IMR-90 (cell line): ENCODE results near the gene IARS2. TPM values are rescaled to one million over a fixed set of nuclear protein-coding genes. Genes with fewer than 3 reads are reported as not detected.

Experiments used
- ATAC-seq: fragments of 200-7000 bp; cut with Tn5 transposase; 2 replicates; pipeline ENCODE4 v1.9.1; 2020; ENCODE audit warnings: low read depth, mild to moderate bottlenecking, moderate library complexity
- BruUV-seq: library from RNA; stranded (reverse); fragments of 400-500 nt; replicated peaks from 2 replicates; lab custom pipeline; 2021; lab: Mats Ljungman, UMichigan
- CTCF ChIA-PET: fragments of 300-600 bp; formaldehyde crosslinking; extraction: SDS; loops from one replicate; lab custom pipeline; 2021; ENCODE audit warnings: antibody characterized with exemption; lab: Yijun Ruan, JAX
- POLR2A ChIA-PET: fragments of 300-600 bp; sonication (Branson Sonifier 250); formaldehyde crosslinking; loops from one replicate; lab custom pipeline; 2022; ENCODE audit warnings: antibody characterized with exemption; ENCODE audit not compliant: unreplicated experiment; lab: Charles Lee
- DNase-seq: peaks from one replicate; pipeline ENCODE4 v3.0.0; 2013
- H2AFZ ChIP-seq: replicated peaks from 2 replicates; pipeline ENCODE3; 2013; ENCODE audit warnings: low read length, mild to moderate bottlenecking; ENCODE audit not compliant: poor library complexity
- H2AK5ac ChIP-seq: 2 replicates; pipeline ENCODE4 v1.6.1; 2013; ENCODE audit warnings: low read depth, low read length, inconsistent platforms
- H2AK9ac ChIP-seq: replicated peaks from 2 replicates; pipeline ENCODE3; 2013; ENCODE audit warnings: mild to moderate bottlenecking, low read depth, low read length, moderate library complexity; ENCODE audit not compliant: poor library complexity
- H2BK120ac ChIP-seq: 2 replicates; pipeline ENCODE4 v1.6.1; 2013; ENCODE audit warnings: low read depth, low read length, inconsistent platforms
- H2BK15ac ChIP-seq: 3 replicates; pipeline ENCODE4 v1.6.1; 2013; ENCODE audit warnings: low read depth, low read length, inconsistent platforms
- H2BK20ac ChIP-seq: 2 replicates; pipeline ENCODE4 v1.6.1; 2013; ENCODE audit warnings: low read depth, mild to moderate bottlenecking, inconsistent platforms, low read length, moderate library complexity
- H2BK5ac ChIP-seq: 2 replicates; pipeline ENCODE4 v1.6.1; 2013; ENCODE audit warnings: mild to moderate bottlenecking, low read depth, low read length, inconsistent platforms; ENCODE audit not compliant: poor library complexity, severe bottlenecking
- H3K14ac ChIP-seq: replicated peaks from 2 replicates; pipeline ENCODE4 v1.6.1; 2013; ENCODE audit warnings: low read depth, low read length, inconsistent platforms
- H3K18ac ChIP-seq: 2 replicates; pipeline ENCODE4 v1.6.1; 2013; ENCODE audit warnings: low read depth, low read length, control low read depth
- H3K23ac ChIP-seq: 2 replicates; pipeline ENCODE4 v1.6.1; 2013; ENCODE audit warnings: low read depth, low read length, inconsistent platforms
- H3K27ac ChIP-seq: 2 replicates; pipeline ENCODE4 v1.5.1; 2013; ENCODE audit warnings: mild to moderate bottlenecking, control low read depth, low read length; ENCODE audit not compliant: insufficient read depth
- H3K27me3 ChIP-seq: 2 replicates; pipeline ENCODE4 v1.6.1; 2013; ENCODE audit warnings: low read length; ENCODE audit not compliant: control insufficient read depth, insufficient read depth
- H3K36me3 ChIP-seq: 2 replicates; pipeline ENCODE4 v1.6.1; 2013; ENCODE audit warnings: low read length, mixed read lengths; ENCODE audit not compliant: control insufficient read depth, insufficient read depth
- H3K4ac ChIP-seq: 2 replicates; pipeline ENCODE4 v1.6.1; 2013; ENCODE audit warnings: low read depth, low read length, inconsistent platforms
- H3K4me1 ChIP-seq: 2 replicates; pipeline ENCODE4 v1.6.1; 2013; ENCODE audit warnings: low read length, mixed read lengths; ENCODE audit not compliant: control insufficient read depth, insufficient read depth
- H3K4me2 ChIP-seq: 2 replicates; pipeline ENCODE4 v1.6.1; 2013; ENCODE audit warnings: low read depth, mild to moderate bottlenecking, control low read depth, low read length, moderate library complexity
- H3K4me3 ChIP-seq: 2 replicates; pipeline ENCODE4 v1.5.1; 2013; ENCODE audit warnings: low read depth, mild to moderate bottlenecking, control low read depth, low read length, moderate library complexity; ENCODE audit not compliant: insufficient read depth
- H3K56ac ChIP-seq: 2 replicates; pipeline ENCODE4 v1.6.1; 2013; ENCODE audit warnings: low read length, inconsistent platforms; ENCODE audit not compliant: insufficient read depth; ENCODE audit errors: extremely low read depth
- H3K79me1 ChIP-seq, 2 experiments: 2 replicates each; pipeline ENCODE4 v1.6.1; 2013; ENCODE audit warnings: low read length in 2 of 2, inconsistent platforms in 1 of 2, low read depth in 1 of 2
- H3K9ac ChIP-seq: 2 replicates; pipeline ENCODE4 v1.6.1; 2013; ENCODE audit warnings: low read depth, low read length, control low read depth
- H3K9me1 ChIP-seq: 2 replicates; pipeline ENCODE4 v1.6.1; 2013; ENCODE audit warnings: low read length, inconsistent platforms; ENCODE audit not compliant: insufficient read depth
- H3K9me3 ChIP-seq: 2 replicates; pipeline ENCODE4 v1.6.1; 2013; ENCODE audit warnings: low read length; ENCODE audit not compliant: control insufficient read depth, insufficient read depth
- H4K20me1 ChIP-seq: 2 replicates; pipeline ENCODE4 v1.6.1; 2013; ENCODE audit warnings: low read length, inconsistent platforms; ENCODE audit not compliant: insufficient read depth
- H4K5ac ChIP-seq: 2 replicates; pipeline ENCODE4 v1.6.1; 2013; ENCODE audit warnings: mild to moderate bottlenecking, low read depth, low read length, control low read depth
- H4K8ac ChIP-seq, 2 experiments: 2 replicates each; pipeline ENCODE4 v1.6.1; 2013; ENCODE audit warnings: low read depth in 2 of 2, low read length in 2 of 2, control low read depth in 1 of 2, inconsistent platforms in 1 of 2
- H4K91ac ChIP-seq: 2 replicates; pipeline ENCODE4 v1.6.1; 2013; ENCODE audit warnings: low read depth, low read length, inconsistent platforms; ENCODE audit not compliant: insufficient read depth
- BHLHE40 ChIP-seq: fragments of 150-350 bp; IDR thresholded peaks from 2 replicates; pipeline ENCODE4 v1.6.1; 2016; ENCODE audit warnings: mild to moderate bottlenecking, low read depth, low read length
- CEBPB ChIP-seq: IDR thresholded peaks from 2 replicates; pipeline ENCODE4 v1.6.1; 2012; ENCODE audit warnings: low read depth, low read length, improper control_type of control experiment
- CHD1 ChIP-seq: IDR thresholded peaks from 2 replicates; pipeline ENCODE4 v1.6.1; 2012; ENCODE audit warnings: low read depth, low read length, improper control_type of control experiment
- CTCF ChIP-seq: conservative IDR thresholded peaks from 2 replicates; pipeline ENCODE4 v1.5.1; 2012; ENCODE audit warnings: mild to moderate bottlenecking, low read depth, low read length, improper control_type of control experiment
- FOS ChIP-seq: fragments of 150-350 bp; IDR thresholded peaks from 2 replicates; pipeline ENCODE4 v1.6.1; 2016; ENCODE audit warnings: low read depth, low read length
- MAFK ChIP-seq: IDR thresholded peaks from 2 replicates; pipeline ENCODE4 v1.6.1; 2012; ENCODE audit warnings: low read depth, low read length, improper control_type of control experiment
- MAZ ChIP-seq: IDR thresholded peaks from 2 replicates; pipeline ENCODE4 v1.6.1; 2012; ENCODE audit warnings: low read depth, mild to moderate bottlenecking, low read length, improper control_type of control experiment, moderate library complexity, borderline replicate concordance
- MXI1 ChIP-seq: IDR thresholded peaks from 2 replicates; pipeline ENCODE4 v1.6.1; 2012; ENCODE audit warnings: low read depth, mild to moderate bottlenecking, low read length, moderate library complexity, borderline replicate concordance
- NFE2L2 ChIP-seq: fragments of 150-350 bp; IDR thresholded peaks from 2 replicates; pipeline ENCODE4 v1.6.1; 2016; ENCODE audit warnings: low read depth, mild to moderate bottlenecking, low read length
- POLR2A ChIP-seq: IDR thresholded peaks from 2 replicates; pipeline ENCODE4 v1.6.1; 2012; ENCODE audit warnings: mild to moderate bottlenecking, low read depth, low read length
- RAD21 ChIP-seq: IDR thresholded peaks from 2 replicates; pipeline ENCODE4 v1.6.1; 2012; ENCODE audit warnings: low read length, improper control_type of control experiment
- RCOR1 ChIP-seq: IDR thresholded peaks from 2 replicates; pipeline ENCODE4 v1.6.1; 2012; ENCODE audit warnings: mild to moderate bottlenecking, low read length, improper control_type of control experiment; ENCODE audit not compliant: insufficient replicate concordance
- RFX5 ChIP-seq: IDR thresholded peaks from 2 replicates; pipeline ENCODE4 v1.8.0; 2012; ENCODE audit warnings: low read depth, mild to moderate bottlenecking, low read length, moderate library complexity
- SMC3 ChIP-seq: fragments of 150-350 bp; IDR thresholded peaks from 2 replicates; pipeline ENCODE4 v1.6.1; 2016; ENCODE audit warnings: low read depth, mild to moderate bottlenecking, antibody characterized with exemption, low read length, moderate library complexity
- WGBS, 2 experiments: methylation state at CpG; one replicate each; pipeline versions ENCODE4 v1.1.5 to v1.1.7; 2013; ENCODE audit warnings: missing lambda C conversion rate in 2 of 2; ENCODE audit not compliant: insufficient read length in 1 of 2; ENCODE audit errors: extremely low coverage in 2 of 2; 5-methylcytosine and 5-hydroxymethylcytosine counted together
- dilution Hi-C: fragments of 300-500 bp; cut with HindIII; formaldehyde crosslinking; loops from one replicate; pipeline ENCODE4 v1.14.3; 2018; ENCODE audit warnings: low sequenced_read_pairs; ENCODE audit not compliant: unreplicated experiment
- in situ Hi-C: fragments of 300-500 bp; cut with MboI; formaldehyde crosslinking; loops from 3 replicates; pipeline ENCODE4 v1.14.3; 2019; ENCODE audit warnings: low sequenced_read_pairs, inconsistent platforms, mixed read lengths
- intact Hi-C: fragments of 100-400 bp; cut with micrococcal nuclease; formaldehyde crosslinking; loops from 2 replicates; pipeline ENCODE4 v1.10.0; 2022
- polyA plus RNA-seq, 3 experiments: library from polyadenylated mRNA; depleted of rRNA; stranded (reverse); fragments of >200 nt; gene quantifications; 2 replicates each; pipeline ENCODE4 v1.2.3, GENCODE V29; 2012; ENCODE audit warnings: low replicate concordance in 1 of 3
- total RNA-seq: library from RNA; depleted of rRNA; stranded (reverse); fragments of >200 nt; gene quantifications from 2 replicates; pipeline ENCODE4 v1.2.3, GENCODE V29; 2012
- TF ChIP-seq, protein P1 (sequence below): fragments of 150-350 bp; IDR thresholded peaks from 2 replicates; pipeline ENCODE4 v1.6.1; 2017; ENCODE audit warnings: mild to moderate bottlenecking, antibody characterized with exemption, low read length, low read depth
- TF ChIP-seq, protein P2 (sequence below): fragments of 150-350 bp; IDR thresholded peaks from 2 replicates; pipeline ENCODE4 v1.6.1; 2016; ENCODE audit warnings: low read depth, mild to moderate bottlenecking, low read length, moderate library complexity, borderline replicate concordance

IARS2 gene
- total and polyA plus RNA-seq, 2 of the 4 experiments (the other 2 are of a cell fraction) = 34.8 to 77.4 TPM

DNA sequence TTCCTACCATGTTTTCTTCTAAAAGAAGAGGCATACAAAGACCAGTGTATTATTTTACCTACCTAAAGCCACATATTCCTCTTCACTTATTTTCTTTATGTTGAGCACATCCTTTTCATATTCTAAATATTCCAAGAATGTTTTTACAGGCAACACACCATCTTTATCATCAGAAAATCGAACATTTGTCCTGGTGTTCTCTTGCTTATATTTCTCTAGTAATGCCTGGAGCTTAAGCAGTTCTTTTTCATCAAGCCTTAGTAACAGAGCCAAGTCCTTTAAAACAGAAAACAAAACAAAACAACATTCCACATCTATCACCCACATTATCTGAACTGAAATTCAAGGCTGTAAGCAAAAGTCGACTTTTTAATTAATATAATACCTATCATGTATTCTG lies 88.7 kb downstream of the IARS2 start:
- Histone ChIP-seq H4K8ac (no peak overlapping the region), H2AK9ac (no peak overlapping the region), H4K91ac (no peak overlapping the region), H3K9me3 (no peaks in the 10 kb centered on the region), H3K9ac (no peak overlapping the region), H3K4me2 (no peak overlapping the region), H2AFZ (no peak overlapping the region), H3K23ac (no peak overlapping the region), H2BK120ac (no peak overlapping the region), H2BK15ac (no peak overlapping the region), H3K27ac (no peak overlapping the region), H3K9me1 (peaks cover 3% of the 10 kb centered on the region; the same call in 1 of the 2 replicates), H3K56ac (no peak overlapping the region), H4K5ac (no peak overlapping the region), H3K4me3 (no peak overlapping the region), H4K20me1 (no peaks in the 10 kb centered on the region), H2BK20ac (no peak overlapping the region), H2BK5ac (no peak overlapping the region), H2AK5ac (no peak overlapping the region), H3K4ac (no peak overlapping the region), H3K14ac (no peak overlapping the region), H3K36me3 (peaks cover 15% of the 10 kb centered on the region), H3K27me3 (no peaks in the 10 kb centered on the region), H3K79me1 (peaks cover 0 to 3% of the 10 kb centered on the region in 2 experiments; a peak in 2 of 4 replicates), H3K4me1 (0 out of 2 replicates have a peak, but pooled peaks cover 2% of the 10 kb centered on the region), H3K18ac (no peak overlapping the region)
- ATAC-seq (peak; percentile 22; the same call in 1 of the 2 replicates), DNase-seq (peak; percentile 19)
- CTCF ChIA-PET = interaction anchor here (0.6 kb wide), 1 partner anchor 348 kb away, joined by 4 read pairs; no protein-coding TSS in a partner anchor
- in situ Hi-C loops (no loop called here), intact Hi-C loops (no loop called here), dilution Hi-C loops (no loop called here)
- TF ChIP-seq FOS = no peak
- no peak for TF ChIP-seq CEBPB
- TF ChIP-seq, protein P1, sequence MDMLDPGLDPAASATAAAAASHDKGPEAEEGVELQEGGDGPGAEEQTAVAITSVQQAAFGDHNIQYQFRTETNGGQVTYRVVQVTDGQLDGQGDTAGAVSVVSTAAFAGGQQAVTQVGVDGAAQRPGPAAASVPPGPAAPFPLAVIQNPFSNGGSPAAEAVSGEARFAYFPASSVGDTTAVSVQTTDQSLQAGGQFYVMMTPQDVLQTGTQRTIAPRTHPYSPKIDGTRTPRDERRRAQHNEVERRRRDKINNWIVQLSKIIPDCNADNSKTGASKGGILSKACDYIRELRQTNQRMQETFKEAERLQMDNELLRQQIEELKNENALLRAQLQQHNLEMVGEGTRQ = no peak
- no peak for TF ChIP-seq BHLHE40
- TF ChIP-seq, protein P2, sequence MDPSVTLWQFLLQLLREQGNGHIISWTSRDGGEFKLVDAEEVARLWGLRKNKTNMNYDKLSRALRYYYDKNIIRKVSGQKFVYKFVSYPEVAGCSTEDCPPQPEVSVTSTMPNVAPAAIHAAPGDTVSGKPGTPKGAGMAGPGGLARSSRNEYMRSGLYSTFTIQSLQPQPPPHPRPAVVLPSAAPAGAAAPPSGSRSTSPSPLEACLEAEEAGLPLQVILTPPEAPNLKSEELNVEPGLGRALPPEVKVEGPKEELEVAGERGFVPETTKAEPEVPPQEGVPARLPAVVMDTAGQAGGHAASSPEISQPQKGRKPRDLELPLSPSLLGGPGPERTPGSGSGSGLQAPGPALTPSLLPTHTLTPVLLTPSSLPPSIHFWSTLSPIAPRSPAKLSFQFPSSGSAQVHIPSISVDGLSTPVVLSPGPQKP = no peak
- TF ChIP-seq MAZ = no peak
- TF ChIP-seq RCOR1 = no peak
- no peak for TF ChIP-seq MXI1
- no peak for TF ChIP-seq CHD1
- TF ChIP-seq CTCF = no peak
- no peak for TF ChIP-seq SMC3
- no peak for TF ChIP-seq RFX5
- no peak for TF ChIP-seq NFE2L2
- TF ChIP-seq POLR2A = no peak
- TF ChIP-seq MAFK = no peak
- TF ChIP-seq RAD21 = no peak
- BruUV-seq = no TSS peak
- POLR2A ChIA-PET = no interaction called here
- WGBS, 2 experiments = no CpG with 5 or more reads among the region's 2 CpGs
